HL-60 (cell line): ENCODE data around the gene ADAMTSL4.

Experiments
- DNase-seq, 2 experiments: peaks; one replicate each; pipeline ENCODE4 v3.0.0-alpha.2; 2010 to 2020; ENCODE audit warnings: low read depth in 1 of 2, low spot score in 1 of 2
- H3K27ac ChIP-seq: fragments of 250-450 bp; sonication (Bioruptor Pico); replicated peaks from 2 replicates; pipeline ENCODE4 v1.5.1; 2020; ENCODE audit warnings: mild to moderate bottlenecking, moderate library complexity
- H3K27me3 ChIP-seq: fragments of 250-450 bp; sonication (Bioruptor Pico); 2 replicates; pipeline ENCODE4 v1.5.1; 2021; ENCODE audit warnings: mild to moderate bottlenecking, moderate library complexity; ENCODE audit not compliant: insufficient read depth, poor library complexity, severe bottlenecking
- H3K4me3 ChIP-seq: replicated peaks from 2 replicates; pipeline ENCODE4 v1.5.1; 2011; ENCODE audit warnings: mild to moderate bottlenecking, control low read depth, low read length; ENCODE audit not compliant: insufficient read depth
- GABPA ChIP-seq: IDR thresholded peaks from 2 replicates; pipeline ENCODE4 v1.6.1; 2012; ENCODE audit warnings: low read depth
- POLR2AphosphoS5 ChIP-seq: IDR thresholded peaks from 2 replicates; pipeline ENCODE4 v1.6.1; 2012; ENCODE audit warnings: low read depth
- SPI1 ChIP-seq: IDR thresholded peaks from 2 replicates; pipeline ENCODE4 v1.6.1; 2012; ENCODE audit warnings: low read depth, mild to moderate bottlenecking, borderline replicate concordance
- TF ChIP-seq, protein P1 (sequence below): IDR thresholded peaks from one replicate; pipeline ENCODE4 v1.5.1; 2011; ENCODE audit warnings: low read length, control low read depth, inconsistent platforms; ENCODE audit not compliant: insufficient read depth
- TF ChIP-seq, protein P2 (sequence below): IDR thresholded peaks from 2 replicates; pipeline ENCODE4 v1.6.1; 2012; ENCODE audit warnings: low read depth; ENCODE audit not compliant: insufficient replicate concordance

Gene ADAMTSL4

GRCh38 chr1:150555198-150555970 is 6.2 kb downstream of the ADAMTSL4 start:
- no peak overlapping the region for H3K4me3 ChIP-seq
- H3K27ac ChIP-seq: no peak overlapping the region
- DNase-seq: no peak
- TF ChIP-seq, protein P1, sequence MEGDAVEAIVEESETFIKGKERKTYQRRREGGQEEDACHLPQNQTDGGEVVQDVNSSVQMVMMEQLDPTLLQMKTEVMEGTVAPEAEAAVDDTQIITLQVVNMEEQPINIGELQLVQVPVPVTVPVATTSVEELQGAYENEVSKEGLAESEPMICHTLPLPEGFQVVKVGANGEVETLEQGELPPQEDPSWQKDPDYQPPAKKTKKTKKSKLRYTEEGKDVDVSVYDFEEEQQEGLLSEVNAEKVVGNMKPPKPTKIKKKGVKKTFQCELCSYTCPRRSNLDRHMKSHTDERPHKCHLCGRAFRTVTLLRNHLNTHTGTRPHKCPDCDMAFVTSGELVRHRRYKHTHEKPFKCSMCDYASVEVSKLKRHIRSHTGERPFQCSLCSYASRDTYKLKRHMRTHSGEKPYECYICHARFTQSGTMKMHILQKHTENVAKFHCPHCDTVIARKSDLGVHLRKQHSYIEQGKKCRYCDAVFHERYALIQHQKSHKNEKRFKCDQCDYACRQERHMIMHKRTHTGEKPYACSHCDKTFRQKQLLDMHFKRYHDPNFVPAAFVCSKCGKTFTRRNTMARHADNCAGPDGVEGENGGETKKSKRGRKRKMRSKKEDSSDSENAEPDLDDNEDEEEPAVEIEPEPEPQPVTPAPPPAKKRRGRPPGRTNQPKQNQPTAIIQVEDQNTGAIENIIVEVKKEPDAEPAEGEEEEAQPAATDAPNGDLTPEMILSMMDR: no peak
- no peak for TF ChIP-seq GABPA
- TF ChIP-seq, protein P2, sequence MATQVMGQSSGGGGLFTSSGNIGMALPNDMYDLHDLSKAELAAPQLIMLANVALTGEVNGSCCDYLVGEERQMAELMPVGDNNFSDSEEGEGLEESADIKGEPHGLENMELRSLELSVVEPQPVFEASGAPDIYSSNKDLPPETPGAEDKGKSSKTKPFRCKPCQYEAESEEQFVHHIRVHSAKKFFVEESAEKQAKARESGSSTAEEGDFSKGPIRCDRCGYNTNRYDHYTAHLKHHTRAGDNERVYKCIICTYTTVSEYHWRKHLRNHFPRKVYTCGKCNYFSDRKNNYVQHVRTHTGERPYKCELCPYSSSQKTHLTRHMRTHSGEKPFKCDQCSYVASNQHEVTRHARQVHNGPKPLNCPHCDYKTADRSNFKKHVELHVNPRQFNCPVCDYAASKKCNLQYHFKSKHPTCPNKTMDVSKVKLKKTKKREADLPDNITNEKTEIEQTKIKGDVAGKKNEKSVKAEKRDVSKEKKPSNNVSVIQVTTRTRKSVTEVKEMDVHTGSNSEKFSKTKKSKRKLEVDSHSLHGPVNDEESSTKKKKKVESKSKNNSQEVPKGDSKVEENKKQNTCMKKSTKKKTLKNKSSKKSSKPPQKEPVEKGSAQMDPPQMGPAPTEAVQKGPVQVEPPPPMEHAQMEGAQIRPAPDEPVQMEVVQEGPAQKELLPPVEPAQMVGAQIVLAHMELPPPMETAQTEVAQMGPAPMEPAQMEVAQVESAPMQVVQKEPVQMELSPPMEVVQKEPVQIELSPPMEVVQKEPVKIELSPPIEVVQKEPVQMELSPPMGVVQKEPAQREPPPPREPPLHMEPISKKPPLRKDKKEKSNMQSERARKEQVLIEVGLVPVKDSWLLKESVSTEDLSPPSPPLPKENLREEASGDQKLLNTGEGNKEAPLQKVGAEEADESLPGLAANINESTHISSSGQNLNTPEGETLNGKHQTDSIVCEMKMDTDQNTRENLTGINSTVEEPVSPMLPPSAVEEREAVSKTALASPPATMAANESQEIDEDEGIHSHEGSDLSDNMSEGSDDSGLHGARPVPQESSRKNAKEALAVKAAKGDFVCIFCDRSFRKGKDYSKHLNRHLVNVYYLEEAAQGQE: no peak
- no peak for TF ChIP-seq POLR2AphosphoS5
- no peak for TF ChIP-seq SPI1
- no peaks in the 10 kb centered on the region for H3K27me3 ChIP-seq

DNA sequence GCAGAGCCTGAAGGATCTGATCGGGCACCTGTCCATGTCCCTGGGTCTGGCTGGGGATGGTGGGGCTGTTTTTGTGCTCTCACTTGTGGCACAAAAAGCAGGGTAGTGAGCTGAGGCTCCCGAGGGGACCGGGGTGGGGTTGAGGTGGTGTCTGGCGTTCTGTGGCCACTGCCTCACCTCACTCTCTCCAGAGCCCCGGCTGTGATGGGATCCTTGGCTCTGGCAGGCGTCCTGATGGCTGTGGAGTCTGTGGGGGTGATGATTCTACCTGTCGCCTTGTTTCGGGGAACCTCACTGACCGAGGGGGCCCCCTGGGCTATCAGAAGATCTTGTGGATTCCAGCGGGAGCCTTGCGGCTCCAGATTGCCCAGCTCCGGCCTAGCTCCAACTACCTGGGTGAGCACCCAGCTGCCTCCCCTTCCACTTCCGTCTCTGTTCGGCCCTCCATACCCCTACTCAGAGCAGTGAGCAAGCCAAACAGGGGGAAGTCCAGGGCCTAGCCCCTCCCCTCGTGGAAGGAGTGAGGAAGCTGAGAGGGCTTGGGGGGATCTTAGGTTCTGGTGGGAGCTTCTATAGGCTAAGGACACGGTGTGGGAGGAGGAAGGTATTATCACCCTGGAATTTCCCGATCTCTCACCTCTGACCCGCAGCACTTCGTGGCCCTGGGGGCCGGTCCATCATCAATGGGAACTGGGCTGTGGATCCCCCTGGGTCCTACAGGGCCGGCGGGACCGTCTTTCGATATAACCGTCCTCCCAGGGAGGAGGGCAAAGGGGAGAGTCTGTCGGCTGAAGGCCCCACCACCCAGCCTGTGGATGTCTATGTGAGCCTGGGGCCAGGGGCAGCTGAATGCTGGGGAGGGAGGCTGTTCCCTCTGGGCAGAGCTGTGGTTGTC is 7.0 kb downstream of the ADAMTSL4 start:
- Histone ChIP-seq H3K4me3 (no peak overlapping the region), H3K27ac (no peak overlapping the region), H3K27me3 (no peaks in the 10 kb centered on the region)
- DNase-seq: no peak
- TF ChIP-seq SPI1: no peak
- no peak for TF ChIP-seq POLR2AphosphoS5
- TF ChIP-seq, protein P2: no peak
- TF ChIP-seq GABPA: no peak
- TF ChIP-seq, protein P1: no peak

DNA sequence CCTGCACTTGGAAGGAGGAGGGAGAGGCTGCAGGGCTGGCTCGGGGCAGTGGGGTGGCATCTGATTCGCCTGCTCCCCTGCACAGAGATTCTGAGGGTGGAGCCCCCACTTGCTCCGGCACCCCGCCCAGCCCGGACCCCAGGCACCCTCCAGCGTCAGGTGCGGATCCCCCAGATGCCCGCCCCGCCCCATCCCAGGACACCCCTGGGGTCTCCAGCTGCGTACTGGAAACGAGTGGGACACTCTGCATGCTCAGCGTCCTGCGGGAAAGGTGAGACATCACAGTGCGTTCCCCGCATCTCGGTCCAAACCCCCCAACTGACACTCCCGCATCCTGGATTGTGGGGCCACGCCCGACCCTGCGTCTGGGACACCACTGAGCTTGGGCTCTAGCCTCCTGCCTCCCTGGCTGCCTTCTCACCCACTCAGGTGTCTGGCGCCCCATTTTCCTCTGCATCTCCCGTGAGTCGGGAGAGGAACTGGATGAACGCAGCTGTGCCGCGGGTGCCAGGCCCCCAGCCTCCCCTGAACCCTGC is 7.9 kb downstream of the ADAMTSL4 start:
- no peak for TF ChIP-seq GABPA
- TF ChIP-seq, protein P2: no peak
- no peak for TF ChIP-seq POLR2AphosphoS5
- TF ChIP-seq SPI1: no peak
- TF ChIP-seq, protein P1: no peak
- DNase-seq: no peak
- Histone ChIP-seq H3K4me3 (no peak overlapping the region), H3K27ac (no peak overlapping the region), H3K27me3 (no peaks in the 10 kb centered on the region)
